Measurements from ENCODE around the gene DDX21.

DNA sequence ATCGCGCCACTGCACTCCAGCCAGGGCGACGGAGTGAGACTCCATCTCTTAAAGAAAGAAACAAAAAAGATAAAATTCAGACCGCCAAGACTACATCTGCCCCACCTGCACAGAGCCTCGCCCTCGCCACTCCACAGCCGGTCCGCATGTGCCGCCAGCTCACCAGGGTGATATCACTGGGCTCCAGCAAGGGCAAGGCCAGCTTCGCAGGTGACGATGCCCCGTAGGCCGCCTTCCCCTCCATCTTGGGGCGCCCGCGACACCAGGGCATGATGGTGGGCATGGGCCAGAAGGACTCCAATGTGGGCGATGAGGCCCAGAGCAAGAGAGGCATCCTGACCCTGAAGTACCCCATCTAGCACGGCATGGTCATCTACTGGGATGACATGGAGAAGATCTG, 66.6 kb downstream of the DDX21 start:
- no peak for TF ChIP-seq GABPA (tag; conservative IDR thresholded peaks at IDR 0.05; ENCODE audit: low read depth)
- TF ChIP-seq ELF1 (tag; IDR thresholded peaks at IDR 0.05): no peak
- TF ChIP-seq ZNF282 (CRISPR knock-in tag; IDR thresholded peaks at IDR 0.05): no peak
- TF ChIP-seq WHSC1 (IDR thresholded peaks at IDR 0.05; ENCODE audit: low read length): no peak
- TF ChIP-seq, protein P1, sequence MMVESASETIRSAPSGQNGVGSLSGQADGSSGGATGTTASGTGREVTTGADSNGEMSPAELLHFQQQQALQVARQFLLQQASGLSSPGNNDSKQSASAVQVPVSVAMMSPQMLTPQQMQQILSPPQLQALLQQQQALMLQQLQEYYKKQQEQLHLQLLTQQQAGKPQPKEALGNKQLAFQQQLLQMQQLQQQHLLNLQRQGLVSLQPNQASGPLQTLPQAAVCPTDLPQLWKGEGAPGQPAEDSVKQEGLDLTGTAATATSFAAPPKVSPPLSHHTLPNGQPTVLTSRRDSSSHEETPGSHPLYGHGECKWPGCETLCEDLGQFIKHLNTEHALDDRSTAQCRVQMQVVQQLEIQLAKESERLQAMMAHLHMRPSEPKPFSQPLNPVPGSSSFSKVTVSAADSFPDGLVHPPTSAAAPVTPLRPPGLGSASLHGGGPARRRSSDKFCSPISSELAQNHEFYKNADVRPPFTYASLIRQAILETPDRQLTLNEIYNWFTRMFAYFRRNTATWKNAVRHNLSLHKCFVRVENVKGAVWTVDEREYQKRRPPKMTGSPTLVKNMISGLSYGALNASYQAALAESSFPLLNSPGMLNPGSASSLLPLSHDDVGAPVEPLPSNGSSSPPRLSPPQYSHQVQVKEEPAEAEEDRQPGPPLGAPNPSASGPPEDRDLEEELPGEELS (CRISPR knock-in tag; IDR thresholded peaks at IDR 0.05; ENCODE audit: borderline replicate concordance): no peak
- TF ChIP-seq, protein P2, sequence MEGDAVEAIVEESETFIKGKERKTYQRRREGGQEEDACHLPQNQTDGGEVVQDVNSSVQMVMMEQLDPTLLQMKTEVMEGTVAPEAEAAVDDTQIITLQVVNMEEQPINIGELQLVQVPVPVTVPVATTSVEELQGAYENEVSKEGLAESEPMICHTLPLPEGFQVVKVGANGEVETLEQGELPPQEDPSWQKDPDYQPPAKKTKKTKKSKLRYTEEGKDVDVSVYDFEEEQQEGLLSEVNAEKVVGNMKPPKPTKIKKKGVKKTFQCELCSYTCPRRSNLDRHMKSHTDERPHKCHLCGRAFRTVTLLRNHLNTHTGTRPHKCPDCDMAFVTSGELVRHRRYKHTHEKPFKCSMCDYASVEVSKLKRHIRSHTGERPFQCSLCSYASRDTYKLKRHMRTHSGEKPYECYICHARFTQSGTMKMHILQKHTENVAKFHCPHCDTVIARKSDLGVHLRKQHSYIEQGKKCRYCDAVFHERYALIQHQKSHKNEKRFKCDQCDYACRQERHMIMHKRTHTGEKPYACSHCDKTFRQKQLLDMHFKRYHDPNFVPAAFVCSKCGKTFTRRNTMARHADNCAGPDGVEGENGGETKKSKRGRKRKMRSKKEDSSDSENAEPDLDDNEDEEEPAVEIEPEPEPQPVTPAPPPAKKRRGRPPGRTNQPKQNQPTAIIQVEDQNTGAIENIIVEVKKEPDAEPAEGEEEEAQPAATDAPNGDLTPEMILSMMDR (IDR thresholded peaks at IDR 0.05 in 2 of 3, conservative IDR thresholded peaks at IDR 0.05 in 1 of 3; ENCODE audit: insufficient read depth in 2 of 3, low read depth in 1 of 3, low read length in 3 of 3): no peak
- no peak for TF ChIP-seq TCF7L2 (IDR thresholded peaks at IDR 0.05; ENCODE audit: low read depth, low read length)
- TF ChIP-seq, protein P3, sequence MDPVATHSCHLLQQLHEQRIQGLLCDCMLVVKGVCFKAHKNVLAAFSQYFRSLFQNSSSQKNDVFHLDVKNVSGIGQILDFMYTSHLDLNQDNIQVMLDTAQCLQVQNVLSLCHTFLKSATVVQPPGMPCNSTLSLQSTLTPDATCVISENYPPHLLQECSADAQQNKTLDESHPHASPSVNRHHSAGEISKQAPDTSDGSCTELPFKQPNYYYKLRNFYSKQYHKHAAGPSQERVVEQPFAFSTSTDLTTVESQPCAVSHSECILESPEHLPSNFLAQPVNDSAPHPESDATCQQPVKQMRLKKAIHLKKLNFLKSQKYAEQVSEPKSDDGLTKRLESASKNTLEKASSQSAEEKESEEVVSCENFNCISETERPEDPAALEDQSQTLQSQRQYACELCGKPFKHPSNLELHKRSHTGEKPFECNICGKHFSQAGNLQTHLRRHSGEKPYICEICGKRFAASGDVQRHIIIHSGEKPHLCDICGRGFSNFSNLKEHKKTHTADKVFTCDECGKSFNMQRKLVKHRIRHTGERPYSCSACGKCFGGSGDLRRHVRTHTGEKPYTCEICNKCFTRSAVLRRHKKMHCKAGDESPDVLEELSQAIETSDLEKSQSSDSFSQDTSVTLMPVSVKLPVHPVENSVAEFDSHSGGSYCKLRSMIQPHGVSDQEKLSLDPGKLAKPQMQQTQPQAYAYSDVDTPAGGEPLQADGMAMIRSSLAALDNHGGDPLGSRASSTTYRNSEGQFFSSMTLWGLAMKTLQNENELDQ (CRISPR knock-in tag; IDR thresholded peaks at IDR 0.05; ENCODE audit: borderline replicate concordance): no peak
- no peak for TF ChIP-seq HDAC6 (IDR thresholded peaks at IDR 0.05; ENCODE audit: low read depth, low read length)
- TF ChIP-seq TAF1 (IDR thresholded peaks at IDR 0.05; ENCODE audit: control insufficient read depth, extremely low read depth, insufficient read depth, low read length, severe bottlenecking): no peak
- TF ChIP-seq EZH2 (IDR thresholded peaks at IDR 0.05; ENCODE audit: borderline replicate concordance, low read depth, low read length): no peak

All from K562 (cell line).